Glomerular visceral epithelial cell (primary cell): Measurements from ENCODE around the gene PTTG1.

ENCODE experiments used
- DNase-seq: peaks from one replicate; pipeline ENCODE4 v3.0.0-alpha.2; 2016; ENCODE audit errors: extremely low spot score

PTTG1 gene

GRCh38 chr5:160421625-160422258 is at the start of gene PTTG1:
Gene PTTG1 (plus strand): TSS chr5:160421855. CDS start chr5:160422313, 458 bp downstream.
- DNase-seq: peak; percentile 97

- no peak for DNase-seq
These were observed 46.5 kb upstream of the PTTG1 start for GRCh38 chr5:160375166-160375565.

DNA sequence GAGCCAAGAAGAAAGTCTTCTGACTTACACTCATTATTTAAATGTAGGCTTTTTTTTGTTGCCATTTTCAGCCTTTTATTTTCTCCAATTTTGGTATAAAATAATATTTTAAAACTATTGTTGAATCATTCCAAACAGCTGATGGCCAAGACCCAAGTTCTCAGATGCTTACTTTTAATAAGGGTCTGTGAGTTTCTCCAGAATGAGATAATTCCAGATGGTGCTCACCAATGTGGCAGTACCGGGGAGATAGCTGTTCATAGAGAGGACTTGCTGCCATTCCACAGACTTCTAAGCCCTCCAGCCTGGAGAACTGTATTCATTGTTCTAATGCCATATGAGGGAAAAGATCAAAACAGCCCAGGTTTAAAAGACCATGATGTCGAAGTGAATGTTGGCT is 46.0 kb upstream of the PTTG1 start:
- no peak for DNase-seq

- DNase-seq: no peak
These were observed 45.2 kb upstream of the PTTG1 start for GRCh38 chr5:160376416-160376815.

GRCh38 chr5:160377651-160378050 is 44.0 kb upstream of the PTTG1 start:
- DNase-seq: no peak

DNA sequence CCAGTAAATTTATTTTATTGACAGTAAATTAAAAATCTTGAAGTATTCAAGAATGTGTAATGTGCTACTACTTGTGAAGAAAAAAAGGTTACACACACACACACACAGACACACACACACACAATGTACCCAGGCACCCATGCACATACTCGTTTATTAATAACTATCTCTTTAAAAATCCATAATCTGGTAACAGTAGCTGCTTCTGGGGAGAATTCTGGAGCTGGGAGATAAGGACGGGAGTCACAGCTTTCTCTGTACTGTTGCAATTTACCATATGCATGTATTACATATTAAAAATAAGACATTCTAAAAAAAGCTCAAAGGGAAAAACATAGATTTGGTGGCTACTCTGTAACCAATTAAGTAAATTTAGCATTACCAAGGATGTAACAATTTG is 43.3 kb upstream of the PTTG1 start:
- DNase-seq: no peak

GRCh38 chr5:160379511-160379910 is 42.1 kb upstream of the PTTG1 start:
- no peak for DNase-seq

DNA sequence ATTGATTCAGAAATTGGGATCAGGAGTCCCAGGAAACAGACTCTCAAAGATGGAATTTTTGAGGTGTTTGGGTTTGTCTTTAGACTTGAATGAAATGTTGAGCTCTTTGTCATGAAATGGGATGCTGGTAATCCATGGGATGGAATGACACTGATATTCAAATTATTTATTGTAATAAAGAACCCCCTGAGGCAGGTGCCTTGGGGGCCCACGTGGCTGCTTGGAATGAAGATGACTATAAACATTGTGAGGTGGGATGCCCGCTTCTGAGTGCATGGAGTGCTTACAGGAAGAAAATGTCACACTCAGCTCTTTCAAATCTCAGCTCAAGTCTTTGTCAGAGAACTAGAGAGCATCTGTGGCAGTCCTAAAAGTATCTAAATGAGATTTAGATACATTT is 41.6 kb upstream of the PTTG1 start:
- DNase-seq: no peak

DNA sequence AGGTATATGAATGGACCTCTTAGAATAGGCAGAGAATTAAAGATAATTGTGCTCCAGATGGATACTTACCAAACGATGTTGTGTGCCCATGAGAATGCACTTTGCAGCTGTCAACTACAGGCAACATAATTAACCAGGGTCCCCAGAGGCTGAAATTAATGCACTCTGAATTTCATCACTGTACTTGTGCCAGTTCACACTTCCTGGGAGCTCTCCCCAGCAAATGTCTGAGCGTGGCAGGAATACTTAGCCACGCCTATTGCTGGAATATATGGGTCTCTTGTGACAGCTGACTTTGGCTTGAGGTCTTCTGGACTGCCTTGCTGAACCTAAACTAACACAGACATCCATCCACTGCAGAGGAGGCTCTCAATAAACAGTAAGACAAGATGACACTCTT is 39.3 kb upstream of the PTTG1 start:
- no peak for DNase-seq

DNA sequence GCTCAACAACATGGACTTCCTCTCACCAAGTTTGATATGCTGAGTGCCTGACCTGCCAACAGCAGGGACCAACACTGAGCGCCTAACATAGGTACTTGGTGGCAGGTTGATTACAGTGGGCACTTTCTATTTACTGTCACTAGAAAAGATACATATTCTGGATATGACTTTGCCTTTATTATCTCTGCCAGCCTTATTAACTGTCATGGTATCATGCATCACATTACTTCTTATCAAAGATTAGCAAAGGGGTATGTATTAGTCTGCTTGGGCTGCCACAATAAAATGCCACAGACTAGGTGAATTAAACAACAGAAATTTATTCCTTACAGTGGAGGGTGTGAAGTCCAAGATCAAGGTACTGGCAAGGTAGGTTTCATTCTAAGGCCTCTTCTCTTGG is 37.0 kb upstream of the PTTG1 start:
- DNase-seq: no peak

DNA sequence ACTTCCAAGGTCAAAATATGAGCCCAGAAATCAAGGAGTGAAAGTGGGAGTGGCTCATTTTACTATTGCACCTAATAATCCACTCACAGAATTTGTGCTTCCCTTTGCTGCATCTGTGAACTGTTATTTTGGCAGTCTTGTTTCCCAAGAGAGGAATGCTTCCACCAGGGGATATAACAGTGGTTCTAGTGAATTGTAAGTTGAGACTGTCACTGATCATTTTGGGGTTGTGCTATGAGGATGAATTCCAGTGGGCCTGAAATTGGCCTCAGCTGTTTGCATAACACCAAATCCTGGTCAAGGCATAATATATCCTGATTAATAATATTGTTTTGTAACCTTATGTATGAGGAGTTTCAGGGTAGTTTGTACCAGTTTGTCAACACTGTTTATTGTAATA is 36.2 kb upstream of the PTTG1 start:
- DNase-seq: no peak

DNA sequence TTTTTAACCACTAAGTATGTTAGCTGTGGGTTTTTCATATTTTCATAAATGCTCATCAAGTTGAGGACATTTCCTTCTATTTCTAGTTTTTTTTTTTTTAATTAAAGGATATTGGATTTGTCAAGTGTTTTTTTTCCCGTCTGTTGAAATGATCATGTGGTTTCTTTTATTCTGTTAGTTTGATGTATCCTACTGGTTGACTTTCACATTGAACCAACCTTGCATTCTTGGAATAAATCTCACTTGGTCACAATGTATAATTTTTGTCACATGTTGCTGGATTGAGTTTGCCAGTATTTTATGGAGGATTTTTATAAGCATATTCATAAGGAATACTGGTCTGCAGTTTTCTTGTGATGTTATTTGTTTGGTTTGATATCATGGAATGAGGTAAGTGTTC is 34.2 kb upstream of the PTTG1 start:
- no peak for DNase-seq

DNA sequence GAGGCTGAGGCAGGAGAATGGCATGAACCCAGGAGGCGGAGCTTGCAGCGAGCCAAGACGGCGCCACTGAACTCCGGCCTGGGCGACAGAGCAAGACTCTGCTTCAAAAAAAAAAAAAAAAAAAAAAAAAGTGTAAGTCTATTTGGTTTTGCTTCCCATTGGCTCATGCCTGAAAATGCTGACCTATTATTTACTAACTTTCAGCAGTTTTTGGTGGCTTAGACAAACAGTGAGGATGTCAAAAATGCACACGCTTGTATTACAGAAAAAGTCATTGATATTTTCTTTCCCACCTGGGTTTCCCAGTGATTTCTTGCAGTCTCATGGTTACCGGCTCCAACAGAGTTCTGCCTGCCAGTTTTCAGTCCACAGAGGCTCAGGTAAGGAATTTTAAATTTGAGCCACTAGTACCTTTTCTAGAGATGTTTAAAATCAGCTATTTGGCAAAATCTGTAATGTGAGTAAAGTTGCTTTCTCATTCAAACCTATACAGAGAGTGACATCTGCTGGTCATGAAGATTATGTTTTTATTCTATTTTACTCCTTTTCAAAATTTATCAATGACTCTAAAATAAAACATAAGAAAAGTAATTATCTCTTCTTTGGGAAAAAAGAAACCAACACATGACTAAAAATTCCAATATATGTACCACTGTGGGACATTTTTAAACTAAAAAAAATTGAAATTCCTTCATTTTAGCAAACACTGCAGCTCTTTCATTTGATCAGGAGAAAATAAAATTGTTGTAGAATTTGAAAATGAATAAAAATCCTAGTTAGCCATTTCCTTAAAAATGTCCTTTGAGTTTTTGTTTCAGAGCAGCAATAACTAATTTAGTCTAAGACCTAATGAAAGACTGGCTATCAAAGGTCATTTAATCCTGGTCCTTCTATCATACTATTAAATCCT is 30.6 kb upstream of the PTTG1 start:
- DNase-seq: peak; percentile 15

DNA sequence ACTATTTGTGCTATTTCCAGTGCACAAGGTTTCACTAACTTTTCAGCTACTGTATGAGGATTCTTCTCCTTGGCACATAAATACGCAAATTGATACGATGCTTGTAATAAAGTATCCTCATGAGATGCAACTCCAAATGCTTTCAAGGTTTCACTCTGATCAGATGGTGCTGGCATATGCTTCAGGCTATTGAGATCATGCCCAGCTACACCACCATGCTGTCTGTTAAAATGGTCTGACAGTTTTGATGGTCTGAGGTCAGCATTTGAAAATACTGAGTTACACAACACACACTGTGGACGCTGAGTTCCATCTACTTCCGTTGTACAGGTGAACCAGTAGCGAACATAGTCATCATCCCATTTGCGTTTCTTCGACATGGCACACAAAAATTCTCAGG is 26.5 kb upstream of the PTTG1 start:
- DNase-seq: no peak

DNA sequence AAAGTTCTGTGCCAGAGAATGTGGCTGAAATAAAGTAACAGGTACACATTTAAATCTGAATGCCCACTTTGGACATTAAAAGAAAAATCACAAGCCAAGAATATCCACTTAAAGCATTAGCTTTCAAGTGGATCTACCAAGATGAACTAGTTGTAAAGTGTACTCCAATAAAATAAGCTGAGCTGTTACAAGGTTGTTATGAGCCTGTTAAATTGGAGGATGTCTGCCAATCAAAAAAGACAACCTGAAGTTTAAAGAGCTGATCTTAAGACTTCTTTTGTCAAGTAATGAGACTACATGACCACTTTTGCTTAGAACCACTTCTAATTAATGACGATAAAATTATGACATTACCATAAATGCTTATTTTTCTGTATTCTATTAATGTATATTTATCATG is 24.2 kb upstream of the PTTG1 start:
- no peak for DNase-seq

- DNase-seq: no peak
These were observed 22.8 kb upstream of the PTTG1 start for GRCh38 chr5:160398806-160399205.

DNA sequence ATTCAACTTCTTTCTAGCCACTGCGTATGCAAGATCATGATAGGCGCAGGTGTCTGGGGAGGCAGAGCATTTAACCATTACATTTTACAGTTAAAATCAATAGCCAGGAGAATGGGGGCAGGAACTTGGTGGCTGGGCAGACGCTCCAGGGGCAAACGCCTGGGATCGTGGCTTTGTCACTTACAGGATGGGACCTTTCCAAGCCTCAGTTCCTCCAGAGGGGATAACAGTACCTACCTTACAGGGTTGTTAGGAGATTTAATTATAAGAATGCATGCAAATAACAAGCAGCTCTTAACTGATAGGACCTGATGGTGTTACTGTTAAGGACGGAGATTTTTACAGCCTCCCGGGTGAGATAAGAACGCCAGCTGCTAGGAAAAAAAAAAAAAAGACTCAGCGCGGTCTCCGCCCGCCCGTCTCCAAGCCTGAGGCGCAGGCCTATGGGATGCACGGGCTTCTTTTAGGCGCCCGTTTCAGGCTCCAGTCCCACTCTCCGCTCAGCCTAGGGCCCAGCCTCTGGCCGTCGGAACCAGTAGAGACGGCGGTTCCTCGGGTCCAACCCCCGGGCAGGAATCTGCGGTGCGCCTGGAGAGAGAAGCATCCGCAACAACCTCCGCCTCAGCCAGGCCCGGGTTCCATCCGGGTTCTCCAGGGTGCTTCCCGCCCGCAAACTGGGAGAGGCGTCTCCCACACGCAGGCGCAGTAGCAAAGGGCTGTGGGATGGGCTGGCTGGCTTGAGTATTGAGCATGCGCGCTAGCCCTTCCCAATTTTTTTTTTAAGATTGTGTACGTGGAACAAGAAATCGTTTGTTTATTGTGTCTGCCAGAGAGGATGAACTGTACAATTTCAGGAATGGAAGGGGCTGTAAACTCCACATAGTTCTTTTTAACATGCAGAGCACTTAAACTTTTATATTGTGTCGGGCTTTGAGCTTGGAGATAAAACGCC is 22.0 kb upstream of the PTTG1 start, which contains the start of gene FAM200C:
TSS of gene FAM200C (minus strand) at position 653 of the 952 bp plus-strand sequence. CDS start 4,564 bp downstream, outside the sequence.
- DNase-seq: peak; percentile 94

- peak; percentile 96 for DNase-seq
These were observed 2.8 kb upstream of the PTTG1 start, which contains the start of gene SLU7 for GRCh38 chr5:160418561-160419457. Gene SLU7 (minus strand): TSS chr5:160419081. CDS start chr5:160415294, 3,787 bp downstream.

- no peak for DNase-seq
These were observed 2.0 kb upstream of the PTTG1 start for GRCh38 chr5:160419458-160420330.

GRCh38 chr5:160420331-160420610 is 1.4 kb upstream of the PTTG1 start:
- no peak for DNase-seq
